Endothelial cell (in vitro differentiated cells): Measurements from ENCODE around the gene MGA. TPM values are rescaled to one million over a fixed set of nuclear protein-coding genes. Genes with fewer than 3 reads are reported as not detected.

ENCODE experiments used
- DNase-seq: peaks from one replicate; pipeline ENCODE4 v3.0.0; 2021; ENCODE audit warnings: low spot score
- H3K27ac Mint-ChIP-seq: one replicate; pipeline ENCODE4 v1.8.0; 2021; ENCODE audit warnings: mixed read lengths, inconsistent platforms; ENCODE audit not compliant: unreplicated experiment
- H3K27me3 Mint-ChIP-seq: one replicate; pipeline ENCODE4 v1.8.0; 2021; ENCODE audit warnings: mild to moderate bottlenecking, moderate library complexity, mixed read lengths, inconsistent platforms; ENCODE audit not compliant: unreplicated experiment
- H3K36me3 Mint-ChIP-seq: one replicate; pipeline ENCODE4 v1.8.0; 2021; ENCODE audit warnings: mild to moderate bottlenecking, low read depth, mixed read lengths, inconsistent platforms; ENCODE audit not compliant: unreplicated experiment
- H3K4me1 Mint-ChIP-seq: one replicate; pipeline ENCODE4 v1.8.0; 2021; ENCODE audit warnings: mild to moderate bottlenecking, mixed read lengths, inconsistent platforms; ENCODE audit not compliant: unreplicated experiment
- H3K4me3 Mint-ChIP-seq: one replicate; pipeline ENCODE4 v1.8.0; 2021; ENCODE audit warnings: mild to moderate bottlenecking, mixed read lengths, inconsistent platforms; ENCODE audit not compliant: unreplicated experiment
- H3K9me3 Mint-ChIP-seq: one replicate; pipeline ENCODE4 v1.8.0; 2021; ENCODE audit warnings: mixed read lengths, inconsistent platforms; ENCODE audit not compliant: unreplicated experiment
- total RNA-seq: library from RNA; stranded (reverse); fragmentation: NEBNext Ultra II Directional; extraction: Animal tissue kit (Norgen Biotek cat#: 25700); gene quantifications from one replicate; pipeline ENCODE4 v1.2.1, GENCODE V29; 2021; ENCODE audit not compliant: unreplicated experiment
- TF ChIP-seq, protein P1 (sequence below): fragments of 200-600 bp; sonication (generic); IDR thresholded peaks from one replicate; pipeline ENCODE4 v1.5.0; 2021; ENCODE audit warnings: antibody characterized with exemption; ENCODE audit not compliant: unreplicated experiment

The MGA gene
- total RNA-seq, 1 donor from 2014 or later = 48.0 TPM

GRCh38 chr15:41780266-41780665 is 120.1 kb downstream of the MGA start:
- H3K27ac Mint-ChIP-seq = peak overlapping the region; percentile 65
- H3K4me1 Mint-ChIP-seq = peaks cover 62% of the 10 kb centered on the region
- H3K27me3 Mint-ChIP-seq = peaks cover 1% of the 10 kb centered on the region
- H3K4me3 Mint-ChIP-seq = no peak overlapping the region
- H3K9me3 Mint-ChIP-seq = no peaks in the 10 kb centered on the region
- TF ChIP-seq, protein P1, sequence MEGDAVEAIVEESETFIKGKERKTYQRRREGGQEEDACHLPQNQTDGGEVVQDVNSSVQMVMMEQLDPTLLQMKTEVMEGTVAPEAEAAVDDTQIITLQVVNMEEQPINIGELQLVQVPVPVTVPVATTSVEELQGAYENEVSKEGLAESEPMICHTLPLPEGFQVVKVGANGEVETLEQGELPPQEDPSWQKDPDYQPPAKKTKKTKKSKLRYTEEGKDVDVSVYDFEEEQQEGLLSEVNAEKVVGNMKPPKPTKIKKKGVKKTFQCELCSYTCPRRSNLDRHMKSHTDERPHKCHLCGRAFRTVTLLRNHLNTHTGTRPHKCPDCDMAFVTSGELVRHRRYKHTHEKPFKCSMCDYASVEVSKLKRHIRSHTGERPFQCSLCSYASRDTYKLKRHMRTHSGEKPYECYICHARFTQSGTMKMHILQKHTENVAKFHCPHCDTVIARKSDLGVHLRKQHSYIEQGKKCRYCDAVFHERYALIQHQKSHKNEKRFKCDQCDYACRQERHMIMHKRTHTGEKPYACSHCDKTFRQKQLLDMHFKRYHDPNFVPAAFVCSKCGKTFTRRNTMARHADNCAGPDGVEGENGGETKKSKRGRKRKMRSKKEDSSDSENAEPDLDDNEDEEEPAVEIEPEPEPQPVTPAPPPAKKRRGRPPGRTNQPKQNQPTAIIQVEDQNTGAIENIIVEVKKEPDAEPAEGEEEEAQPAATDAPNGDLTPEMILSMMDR = no peak
- DNase-seq = no peak
- peaks cover 4% of the 10 kb centered on the region for H3K36me3 Mint-ChIP-seq

DNA sequence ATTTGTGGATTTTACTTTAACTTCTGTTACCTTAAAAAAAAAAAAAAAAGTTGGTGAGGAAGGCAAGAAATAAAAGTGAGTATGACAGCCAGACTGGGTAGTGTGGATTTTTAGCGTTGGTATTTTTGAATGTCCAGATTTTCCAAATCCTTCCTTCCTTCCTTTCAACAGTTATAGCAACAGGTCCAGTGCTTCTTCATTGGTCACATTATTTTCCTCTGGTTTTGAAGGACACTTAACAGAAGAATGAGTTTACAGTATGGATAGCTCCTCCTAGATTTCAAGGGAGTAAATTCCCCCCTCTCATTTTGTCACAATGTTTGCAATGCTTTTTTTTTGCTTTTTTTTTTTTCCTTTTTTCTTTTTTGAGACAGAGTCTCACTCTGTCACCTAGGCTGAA is 120.5 kb downstream of the MGA start:
- TF ChIP-seq, protein P1 = no peak
- Mint-ChIP-seq H3K4me1 (peaks cover 60% of the 10 kb centered on the region), H3K4me3 (no peak overlapping the region), H3K9me3 (no peaks in the 10 kb centered on the region), H3K27me3 (peaks cover 1% of the 10 kb centered on the region), H3K36me3 (peaks cover 4% of the 10 kb centered on the region), H3K27ac (peak overlapping the region; percentile 65)
- no peak for DNase-seq

GRCh38 chr15:41782371-41783282 is 122.4 kb downstream of the MGA start:
- H3K9me3 Mint-ChIP-seq = no peaks in the 10 kb centered on the region
- no peak overlapping the region for H3K27ac Mint-ChIP-seq
- H3K4me3 Mint-ChIP-seq = no peak overlapping the region
- no peak for DNase-seq
- peaks cover 47% of the 10 kb centered on the region for H3K4me1 Mint-ChIP-seq
- TF ChIP-seq, protein P1 = no peak
- peaks cover 1% of the 10 kb centered on the region for H3K27me3 Mint-ChIP-seq
- no peaks in the 10 kb centered on the region for H3K36me3 Mint-ChIP-seq

- H3K9me3 Mint-ChIP-seq = no peaks in the 10 kb centered on the region
- H3K27ac Mint-ChIP-seq = no peak overlapping the region
- peaks cover 1% of the 10 kb centered on the region for H3K27me3 Mint-ChIP-seq
- DNase-seq = no peak
- no peak overlapping the region for H3K4me3 Mint-ChIP-seq
- H3K36me3 Mint-ChIP-seq = no peaks in the 10 kb centered on the region
- TF ChIP-seq, protein P1 = no peak
- peaks cover 42% of the 10 kb centered on the region for H3K4me1 Mint-ChIP-seq
These were observed 123.1 kb downstream of the MGA start for GRCh38 chr15:41783296-41783695.

DNA sequence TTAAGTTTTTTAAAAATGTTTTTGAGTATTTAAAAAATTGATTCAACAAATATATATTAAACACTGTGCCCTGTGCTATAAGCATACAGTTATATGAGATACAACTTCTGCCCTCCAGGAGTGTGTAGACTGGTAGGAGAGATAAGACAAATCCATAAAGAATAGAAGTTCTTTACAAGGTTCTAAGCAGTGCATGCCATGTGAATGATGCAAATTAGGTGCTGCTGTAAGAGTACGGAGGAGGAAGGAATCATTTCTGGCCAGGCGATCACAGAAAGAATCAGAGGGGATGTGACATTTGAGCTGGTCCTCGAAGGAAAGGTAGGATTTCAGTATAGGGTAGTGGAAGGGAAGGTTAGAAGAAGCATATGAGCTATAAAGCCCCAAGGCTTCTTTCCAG is 128.1 kb downstream of the MGA start:
- Mint-ChIP-seq H3K4me3 (no peak overlapping the region), H3K4me1 (peaks cover 49% of the 10 kb centered on the region), H3K36me3 (peaks cover 8% of the 10 kb centered on the region), H3K27me3 (peaks cover 5% of the 10 kb centered on the region), H3K9me3 (no peaks in the 10 kb centered on the region), H3K27ac (peak overlapping the region; percentile 100)
- TF ChIP-seq, protein P1 = no peak
- DNase-seq = no peak
